AG09309 (cell line): ENCODE results near the gene TUBA3E.
"Not testable (repeated sequence)": the region's sequence is repeated elsewhere in the genome, so short reads cannot be mapped to it uniquely, and the experiment has no call there.

ENCODE experiments used
- DNase-seq: peaks from one replicate; pipeline ENCODE4 v3.0.0-alpha.2; 2010; ENCODE audit warnings: low read depth
- H3K4me3 ChIP-seq: 2 replicates; pipeline ENCODE4 v1.5.1; 2011; ENCODE audit warnings: mild to moderate bottlenecking, low read depth, low read length, moderate library complexity; ENCODE audit not compliant: control insufficient read depth
- TF ChIP-seq, protein P1 (sequence below): IDR thresholded peaks from 2 replicates; pipeline ENCODE4 v1.5.1; 2011; ENCODE audit warnings: mild to moderate bottlenecking, low read depth, low read length, inconsistent platforms; ENCODE audit not compliant: insufficient read depth, control insufficient read depth; ENCODE audit errors: missing control alignments

The TUBA3E gene

DNA sequence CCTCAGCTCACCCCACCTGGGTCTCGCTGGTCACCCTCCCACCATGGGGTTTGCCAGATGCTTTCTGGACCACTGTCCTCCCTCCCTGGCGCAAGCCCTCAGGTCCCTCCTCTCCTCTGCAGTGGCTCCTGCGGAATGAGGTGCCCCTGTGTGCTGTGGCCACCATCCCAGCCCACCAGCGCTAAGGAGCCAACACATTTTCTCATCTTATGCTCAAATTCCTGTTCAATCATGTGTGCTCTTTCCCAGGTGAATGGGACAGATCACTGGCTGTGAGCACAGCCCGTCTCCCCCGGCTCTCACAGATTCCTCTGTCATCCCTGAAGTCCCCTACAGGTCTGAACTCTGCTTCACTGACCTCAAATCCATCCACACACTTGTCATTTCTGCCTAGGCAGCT is 38.1 kb downstream of the TUBA3E start:
- TF ChIP-seq, protein P1, sequence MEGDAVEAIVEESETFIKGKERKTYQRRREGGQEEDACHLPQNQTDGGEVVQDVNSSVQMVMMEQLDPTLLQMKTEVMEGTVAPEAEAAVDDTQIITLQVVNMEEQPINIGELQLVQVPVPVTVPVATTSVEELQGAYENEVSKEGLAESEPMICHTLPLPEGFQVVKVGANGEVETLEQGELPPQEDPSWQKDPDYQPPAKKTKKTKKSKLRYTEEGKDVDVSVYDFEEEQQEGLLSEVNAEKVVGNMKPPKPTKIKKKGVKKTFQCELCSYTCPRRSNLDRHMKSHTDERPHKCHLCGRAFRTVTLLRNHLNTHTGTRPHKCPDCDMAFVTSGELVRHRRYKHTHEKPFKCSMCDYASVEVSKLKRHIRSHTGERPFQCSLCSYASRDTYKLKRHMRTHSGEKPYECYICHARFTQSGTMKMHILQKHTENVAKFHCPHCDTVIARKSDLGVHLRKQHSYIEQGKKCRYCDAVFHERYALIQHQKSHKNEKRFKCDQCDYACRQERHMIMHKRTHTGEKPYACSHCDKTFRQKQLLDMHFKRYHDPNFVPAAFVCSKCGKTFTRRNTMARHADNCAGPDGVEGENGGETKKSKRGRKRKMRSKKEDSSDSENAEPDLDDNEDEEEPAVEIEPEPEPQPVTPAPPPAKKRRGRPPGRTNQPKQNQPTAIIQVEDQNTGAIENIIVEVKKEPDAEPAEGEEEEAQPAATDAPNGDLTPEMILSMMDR = no peak
- no peak for DNase-seq
- H3K4me3 ChIP-seq = no peak overlapping the region

DNA sequence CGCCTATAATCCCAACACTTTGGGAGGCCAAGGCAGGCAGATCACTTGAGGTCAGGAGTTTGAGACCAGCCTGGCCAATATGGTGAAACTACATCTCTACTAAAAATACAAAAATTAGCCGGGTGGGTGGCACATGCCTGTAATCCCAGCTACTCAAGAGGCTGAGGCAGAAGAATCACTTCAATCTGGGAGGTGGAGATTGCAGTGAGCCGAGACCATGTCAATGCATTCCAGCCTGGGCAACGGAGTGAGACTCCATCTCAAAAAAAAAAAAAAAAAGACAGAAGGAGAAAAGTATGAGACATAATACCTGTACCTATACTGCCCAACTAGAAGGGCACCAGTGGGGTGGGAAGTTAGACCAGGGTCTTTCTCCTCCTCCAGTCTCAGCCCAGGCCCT is 38.9 kb downstream of the TUBA3E start:
- not testable (repeated sequence) for DNase-seq, H3K4me3 ChIP-seq

DNA sequence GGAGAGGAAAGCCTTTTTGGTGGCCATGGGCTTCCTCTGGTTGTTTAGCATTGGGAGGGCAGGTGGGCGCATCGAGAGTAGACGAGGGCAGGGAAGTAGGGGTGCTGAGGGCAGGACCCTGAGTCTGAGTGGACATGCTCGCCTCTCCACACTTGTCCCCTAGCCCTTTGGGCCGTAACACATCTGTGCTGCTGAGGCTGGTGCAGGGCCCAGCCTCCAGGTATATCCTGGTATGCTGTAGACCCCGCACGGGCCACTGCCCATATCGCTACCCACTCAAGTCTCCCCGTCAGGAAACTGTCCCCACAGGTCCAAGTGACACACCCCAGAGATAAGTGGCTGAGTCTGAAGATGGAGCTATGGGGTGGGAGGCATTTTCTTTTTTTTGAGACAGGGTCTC is 39.6 kb downstream of the TUBA3E start:
- DNase-seq = no peak
- TF ChIP-seq, protein P1 = no peak
- H3K4me3 ChIP-seq = no peak overlapping the region

DNA sequence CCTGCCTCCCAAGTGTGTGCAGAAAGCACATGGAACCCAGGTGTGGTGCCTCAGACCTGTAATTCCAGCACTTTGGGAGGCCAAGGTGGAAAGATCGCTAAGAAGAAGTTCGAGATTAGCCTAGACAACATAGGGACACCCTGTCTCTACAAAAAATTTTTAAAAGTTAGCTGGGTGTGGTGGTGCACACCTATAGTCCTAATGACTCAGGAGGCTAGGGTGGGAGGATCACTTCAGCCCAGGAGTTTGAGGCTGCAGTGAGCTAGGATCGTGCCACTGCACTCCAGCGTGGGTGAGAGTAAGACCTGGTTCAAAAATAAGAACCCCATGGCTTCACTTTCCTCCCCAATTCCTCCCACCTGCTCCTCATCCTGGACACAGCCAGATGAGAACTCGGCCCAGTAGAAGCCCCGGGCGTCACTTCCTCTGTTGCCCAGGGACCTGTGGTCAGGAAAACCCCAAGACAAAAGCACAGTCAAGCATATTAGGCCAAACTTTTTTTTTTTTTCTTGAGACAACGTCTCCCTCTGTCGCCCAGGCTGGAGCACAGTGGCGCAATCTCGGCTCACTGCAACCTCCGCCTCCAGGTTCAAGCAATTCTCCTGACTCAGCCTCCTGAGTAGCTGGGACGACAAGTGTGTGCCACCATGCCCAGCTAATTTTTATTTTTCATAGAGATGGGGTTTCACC is 40.3 kb downstream of the TUBA3E start:
- not testable (repeated sequence) for H3K4me3 ChIP-seq, DNase-seq

DNA sequence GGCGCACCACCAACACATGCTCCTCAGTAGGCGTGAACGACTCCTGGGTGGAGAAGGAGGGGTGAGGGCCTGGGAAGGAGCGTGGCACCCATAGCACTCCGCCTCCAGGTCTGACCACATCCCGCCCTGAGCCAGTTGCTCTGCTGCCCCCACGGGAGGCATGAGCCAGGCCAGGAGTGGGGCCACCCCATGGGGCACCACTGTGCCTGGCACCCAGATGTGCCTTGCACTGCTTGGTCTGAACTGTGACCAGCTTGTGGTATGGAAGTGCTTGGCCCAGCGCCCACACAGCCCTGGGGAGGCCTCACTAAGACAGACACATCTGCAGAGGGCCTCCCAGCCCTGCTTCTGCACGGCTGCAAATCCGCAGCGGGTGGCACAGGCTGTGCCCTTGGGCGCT is 40.9 kb downstream of the TUBA3E start:
- not testable (repeated sequence) for H3K4me3 ChIP-seq, DNase-seq

DNA sequence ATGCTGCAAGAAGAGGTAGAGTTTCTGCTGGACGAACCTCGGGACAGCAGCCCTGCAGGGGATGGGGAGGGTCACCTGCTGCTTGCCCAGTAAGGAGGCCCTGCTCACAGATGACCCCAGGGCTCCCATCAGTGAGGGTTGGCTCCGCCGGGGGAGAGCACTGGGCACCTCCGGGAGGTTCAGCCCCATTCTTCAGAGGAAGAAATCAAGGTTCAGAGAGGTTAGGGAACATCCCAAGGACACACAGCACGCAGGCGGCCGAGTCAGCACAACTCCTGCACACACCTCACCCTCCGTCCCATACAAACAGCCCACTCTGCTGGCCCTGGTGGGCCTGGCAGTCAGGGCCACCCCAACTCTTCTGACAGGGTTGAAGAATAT is 41.6 kb downstream of the TUBA3E start:
- DNase-seq = no peak
- TF ChIP-seq, protein P1 = no peak
- no peak overlapping the region for H3K4me3 ChIP-seq

DNA sequence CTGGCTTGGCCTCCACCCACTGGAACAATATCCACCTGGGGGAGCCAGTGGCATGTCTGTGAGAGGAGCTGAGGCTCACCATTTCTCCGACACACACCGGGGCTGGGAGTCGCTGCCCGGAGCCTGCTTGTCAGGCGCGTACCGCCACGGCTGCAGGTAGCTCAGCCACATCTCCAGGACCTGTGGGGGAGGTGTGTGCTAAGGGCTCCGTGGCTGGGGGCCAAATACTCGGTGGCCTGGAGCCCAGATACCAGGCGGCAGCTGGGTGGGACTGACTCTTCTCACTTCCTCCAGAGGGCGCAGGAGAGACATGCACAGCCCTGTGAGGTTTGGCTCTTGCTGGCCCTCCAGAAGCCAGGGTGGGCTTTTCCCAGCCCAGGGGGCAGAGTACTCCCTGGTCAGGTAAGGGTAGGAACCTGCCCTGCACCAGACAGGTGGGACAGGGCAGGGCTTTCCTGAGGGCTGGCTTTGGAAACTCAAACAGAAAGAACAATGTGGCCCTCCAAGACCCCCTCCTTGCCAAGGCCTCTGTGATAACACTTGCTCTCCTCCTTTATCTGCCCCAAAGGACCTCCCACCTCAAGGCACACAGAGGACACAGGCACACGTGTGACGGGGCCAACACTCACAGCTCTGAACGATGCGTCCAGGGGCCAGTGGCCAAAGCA is 42.1 kb downstream of the TUBA3E start:
- TF ChIP-seq, protein P1 = peak; percentile 61
- not testable (repeated sequence) for DNase-seq, H3K4me3 ChIP-seq

DNA sequence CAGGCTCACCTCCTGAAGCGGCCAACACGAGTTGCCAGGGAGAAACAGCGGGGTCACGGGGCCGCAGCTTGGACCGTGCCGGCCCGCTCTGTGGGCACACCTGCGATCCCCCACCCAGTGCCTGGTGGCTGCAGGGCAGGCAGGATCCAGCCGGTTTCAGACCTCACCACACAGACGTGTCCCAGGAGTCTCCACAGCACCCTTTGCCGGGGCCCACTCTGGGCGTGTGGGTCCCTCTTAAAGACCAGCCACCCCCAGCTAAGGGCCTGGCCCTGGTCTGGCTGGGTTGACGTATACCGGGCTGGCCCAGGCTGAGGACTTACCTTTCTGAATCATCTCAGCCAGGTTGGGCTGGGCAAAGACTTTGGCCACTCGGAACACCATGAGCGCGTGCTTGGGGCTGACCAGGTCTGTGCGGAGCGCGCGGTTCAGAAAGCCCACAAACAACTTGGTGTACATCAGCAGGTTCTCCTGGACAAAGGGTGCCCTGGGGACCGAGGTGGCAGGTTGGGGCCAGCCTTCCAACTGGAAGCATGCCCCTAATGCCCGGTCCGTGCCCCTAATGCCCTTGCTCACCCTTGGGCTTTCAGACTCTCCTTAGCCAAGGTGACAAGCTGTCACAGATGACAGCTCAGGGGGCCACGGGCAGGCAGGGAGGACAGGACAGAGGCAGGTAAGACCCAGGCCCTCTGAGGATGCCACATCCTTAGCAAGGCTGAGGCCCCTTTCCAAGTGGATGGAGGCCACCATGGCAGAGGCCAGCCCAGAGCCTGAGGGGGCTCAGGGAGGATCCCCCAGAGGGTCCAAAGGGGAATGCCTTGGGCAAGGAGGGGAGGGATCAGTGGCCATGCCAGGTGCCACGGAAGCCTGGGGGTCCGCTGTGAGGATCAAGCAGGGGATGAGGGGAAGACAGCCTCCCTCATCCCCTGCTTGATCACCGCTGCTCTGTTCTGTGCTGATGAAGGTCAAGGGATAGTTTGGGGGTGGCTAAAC is 43.2 kb downstream of the TUBA3E start:
- no peak overlapping the region for H3K4me3 ChIP-seq
- DNase-seq = no peak
- TF ChIP-seq, protein P1 = no peak

DNA sequence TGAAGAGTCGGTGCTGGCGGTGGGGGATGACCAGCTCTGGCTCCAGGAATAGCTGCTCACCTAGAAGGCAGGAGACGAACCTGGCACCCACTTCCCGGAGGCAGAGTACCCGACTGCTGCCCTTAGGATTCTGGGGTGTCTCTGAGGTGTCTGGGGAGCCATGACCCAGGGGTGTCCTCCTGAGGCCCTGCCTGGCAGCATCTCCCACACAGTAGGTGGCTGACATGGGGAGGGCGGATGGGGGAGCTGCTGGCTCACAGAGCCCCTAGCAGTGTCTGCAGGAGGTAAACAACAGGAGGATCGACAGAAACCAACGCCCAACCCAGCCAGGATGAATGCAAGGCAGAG is 43.8 kb downstream of the TUBA3E start:
- H3K4me3 ChIP-seq, DNase-seq: not testable (repeated sequence)

DNA sequence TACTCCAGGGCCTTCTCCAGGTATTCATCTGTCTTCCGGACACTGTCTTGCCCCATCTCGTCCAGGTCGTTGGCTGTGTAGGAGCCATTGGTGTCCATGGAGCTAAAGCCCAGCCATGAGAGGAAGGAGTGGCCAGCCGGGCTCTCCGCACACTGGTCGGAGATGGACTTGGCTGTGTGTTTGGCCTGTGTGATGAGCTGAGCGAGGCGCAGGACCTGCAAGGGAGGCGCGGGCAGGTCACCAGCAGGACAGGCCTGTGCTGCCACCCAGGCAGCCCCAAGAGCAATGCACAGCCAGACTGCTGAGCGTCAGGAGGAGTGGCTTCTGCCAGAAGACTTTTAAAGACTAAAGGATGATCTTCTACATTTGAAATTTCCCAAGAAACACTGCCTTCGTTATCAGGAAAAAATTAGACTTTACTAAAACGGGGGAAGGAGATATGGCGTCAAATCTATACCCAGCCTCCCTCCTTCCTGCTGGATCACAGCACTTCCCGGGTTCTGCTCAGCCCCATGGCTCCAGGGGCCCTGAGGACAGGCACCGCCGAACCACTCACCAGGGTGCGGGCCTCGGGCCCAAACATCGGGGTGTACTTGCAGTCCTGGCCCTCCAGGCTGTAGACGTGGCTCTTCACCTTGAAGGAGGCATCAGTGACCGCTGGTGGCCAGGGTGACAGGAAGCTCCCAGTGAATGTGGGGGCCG is 44.4 kb downstream of the TUBA3E start:
- H3K4me3 ChIP-seq, DNase-seq: not testable (repeated sequence)
